ENCODE data around the gene B4GALT1.
A peak's percentile ranks its signal among the peaks of the same experiment; 100 is the strongest.
"Not testable (repeated sequence)": the region's sequence is repeated elsewhere in the genome, so short reads cannot be mapped to it uniquely, and the experiment has no call there.

B4GALT1 gene

GRCh38 chr9:33101104-33101951 is 65.8 kb downstream of the B4GALT1 start:
- peak; percentile 50 for DNase-seq (ENCODE audit: low spot score)

GRCh38 chr9:33099754-33100153 is 67.4 kb downstream of the B4GALT1 start:
- no peak for DNase-seq (ENCODE audit: low spot score)

GRCh38 chr9:33097192-33097591 is 69.9 kb downstream of the B4GALT1 start:
- DNase-seq (ENCODE audit: low spot score): no peak

DNA sequence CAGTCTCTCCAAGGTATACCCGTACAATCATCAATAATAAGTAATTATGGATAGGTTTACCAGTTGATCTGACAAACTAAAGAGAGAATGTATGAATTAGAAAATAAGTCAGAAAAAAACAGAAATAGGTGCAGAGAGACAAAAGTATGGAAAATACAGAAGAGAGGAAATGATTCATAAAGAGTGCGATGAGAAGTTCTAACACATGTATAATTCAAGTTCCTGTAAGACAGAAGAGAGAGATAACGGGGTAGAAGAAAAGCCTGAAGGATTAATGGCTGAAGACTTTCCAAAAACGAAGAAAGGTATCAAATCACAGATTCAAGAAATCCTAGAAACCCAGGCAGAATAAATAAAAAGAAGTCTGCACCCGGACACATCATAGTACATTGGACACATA is 74.5 kb downstream of the B4GALT1 start:
- DNase-seq (ENCODE audit: low spot score): no peak

GRCh38 chr9:33085672-33086071 is 81.5 kb downstream of the B4GALT1 start:
- not testable (repeated sequence) for DNase-seq (ENCODE audit: low spot score)

DNA sequence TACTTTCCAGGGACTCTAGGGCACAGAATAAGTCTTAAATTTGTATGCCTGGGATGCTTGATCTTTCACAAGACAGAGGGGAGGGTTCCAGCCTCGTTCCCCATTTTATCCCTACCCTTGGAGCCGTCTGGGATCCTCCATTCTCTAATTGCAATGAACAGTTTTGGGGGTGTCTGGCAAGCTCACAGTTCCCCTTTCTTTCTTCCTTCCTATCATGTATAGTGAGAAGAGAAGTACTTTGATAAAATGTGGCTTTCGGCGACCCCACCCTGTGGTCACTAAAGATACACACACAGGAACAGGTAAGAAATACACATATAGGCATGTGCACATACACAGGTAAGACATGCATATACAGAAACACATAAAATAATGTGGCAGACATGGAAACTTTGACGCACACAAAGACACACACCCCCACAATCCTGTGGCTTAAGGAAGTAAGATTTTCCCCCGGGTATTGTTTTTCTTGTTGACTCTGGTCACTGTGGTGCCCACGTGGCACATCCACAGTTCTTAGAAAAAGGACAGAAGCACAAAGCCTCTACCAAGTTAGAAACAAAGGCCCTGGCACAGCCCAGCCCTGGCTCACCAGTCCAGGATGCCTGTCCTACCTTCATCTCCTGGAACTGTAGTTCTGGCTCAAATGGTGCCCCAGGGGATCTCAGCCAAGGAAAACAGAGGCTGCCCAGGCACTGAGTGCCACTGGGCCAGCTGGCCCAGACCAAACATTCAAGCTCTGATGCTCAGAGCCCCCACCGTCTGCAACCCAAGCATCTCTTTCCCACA is 84.4 kb downstream of the B4GALT1 start:
- DNase-seq (ENCODE audit: low spot score): no peak

- no peak for DNase-seq (ENCODE audit: low spot score)
These were observed 85.0 kb downstream of the B4GALT1 start for GRCh38 chr9:33082128-33082527.

DNA sequence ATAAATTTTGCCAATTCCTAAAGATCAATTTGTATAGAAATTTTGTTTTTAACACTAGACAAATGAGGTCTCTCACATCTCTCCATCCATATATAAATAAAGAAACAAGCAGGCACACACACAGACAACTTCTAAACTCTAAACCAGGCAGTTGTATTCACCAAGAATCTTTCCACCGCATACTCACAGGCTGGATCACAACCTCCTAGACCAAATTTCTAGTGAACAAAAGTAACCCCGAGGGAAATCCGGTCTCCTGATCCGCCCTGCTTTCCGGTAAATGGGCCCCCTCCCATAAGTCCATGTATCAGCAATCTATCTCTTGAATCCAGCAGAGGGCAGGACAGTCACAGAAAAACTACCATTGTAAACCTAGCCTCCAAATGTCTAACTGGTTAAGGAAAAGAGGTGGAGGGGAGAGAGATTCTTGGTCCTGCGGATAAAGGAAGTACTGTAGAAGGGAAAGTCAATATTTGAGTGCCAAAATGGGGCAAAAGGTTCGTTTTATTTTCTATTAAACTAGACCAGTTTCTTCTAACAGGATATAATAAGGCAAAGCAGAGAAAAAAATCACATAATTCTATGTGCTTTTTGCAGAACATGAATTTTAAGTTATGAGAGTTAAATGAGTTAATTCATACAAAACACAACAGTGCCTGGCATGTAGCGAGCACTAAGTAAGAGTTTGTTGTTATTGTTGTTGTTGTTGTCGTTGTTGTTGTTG is 85.8 kb downstream of the B4GALT1 start:
- DNase-seq (ENCODE audit: low spot score): peak; percentile 92

GRCh38 chr9:33080534-33080933 is 86.6 kb downstream of the B4GALT1 start:
- DNase-seq (ENCODE audit: low spot score): no peak

DNA sequence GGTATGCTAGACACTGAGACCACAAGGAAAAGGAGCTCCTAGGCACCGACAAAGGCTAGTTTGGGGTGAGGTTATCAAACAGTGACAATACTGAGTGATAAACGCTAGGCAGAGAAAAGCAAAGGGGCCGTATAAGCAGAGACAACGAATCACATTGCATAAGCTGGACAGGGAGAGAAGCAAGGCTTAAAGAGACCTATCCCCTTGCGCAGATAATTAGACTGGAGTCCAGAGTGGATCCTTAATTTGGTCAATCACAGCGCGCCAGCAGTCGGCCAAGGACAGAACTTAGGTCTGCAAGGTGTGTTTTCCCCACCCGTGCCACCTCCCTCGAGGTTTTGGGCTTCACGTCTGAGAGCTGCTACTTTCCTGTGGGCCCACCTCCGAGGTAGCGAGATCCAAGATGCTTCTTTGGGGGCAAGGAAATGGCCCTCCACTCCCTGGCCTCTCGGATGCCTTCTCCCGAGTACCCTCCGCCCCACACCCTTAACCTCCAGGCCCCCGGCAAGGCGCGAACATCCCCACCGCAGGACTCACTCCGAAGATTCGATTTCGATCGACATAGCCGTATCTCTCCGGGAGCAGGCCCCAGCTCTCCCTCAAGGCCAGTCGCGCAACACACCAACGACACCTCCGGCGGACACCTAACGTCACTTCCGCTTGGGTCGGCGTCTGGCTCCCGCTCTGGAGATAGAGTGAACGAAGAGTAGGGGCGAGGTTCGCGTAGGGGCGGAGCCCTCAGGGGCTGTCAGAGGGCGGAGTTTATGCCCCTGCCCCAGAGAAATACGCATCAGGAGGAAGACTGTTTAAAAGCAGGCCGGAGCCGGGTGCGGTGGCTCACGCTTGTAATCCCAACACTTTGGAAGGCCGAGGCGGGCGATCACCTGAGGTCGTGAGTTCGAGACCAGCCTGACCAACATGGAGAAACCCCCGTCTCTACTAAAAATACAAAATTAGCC is 90.8 kb downstream of the B4GALT1 start, which contains the start of gene SMU1:
TSS of gene SMU1 (minus strand) at position 629 of the 959 bp plus-strand sequence. CDS start at position 563, 66 bp downstream.
- peak; percentile 98 for DNase-seq (ENCODE audit: low spot score)

GRCh38 chr9:33068991-33069390 is 98.1 kb downstream of the B4GALT1 start:
- no peak for DNase-seq (ENCODE audit: low spot score)

DNA sequence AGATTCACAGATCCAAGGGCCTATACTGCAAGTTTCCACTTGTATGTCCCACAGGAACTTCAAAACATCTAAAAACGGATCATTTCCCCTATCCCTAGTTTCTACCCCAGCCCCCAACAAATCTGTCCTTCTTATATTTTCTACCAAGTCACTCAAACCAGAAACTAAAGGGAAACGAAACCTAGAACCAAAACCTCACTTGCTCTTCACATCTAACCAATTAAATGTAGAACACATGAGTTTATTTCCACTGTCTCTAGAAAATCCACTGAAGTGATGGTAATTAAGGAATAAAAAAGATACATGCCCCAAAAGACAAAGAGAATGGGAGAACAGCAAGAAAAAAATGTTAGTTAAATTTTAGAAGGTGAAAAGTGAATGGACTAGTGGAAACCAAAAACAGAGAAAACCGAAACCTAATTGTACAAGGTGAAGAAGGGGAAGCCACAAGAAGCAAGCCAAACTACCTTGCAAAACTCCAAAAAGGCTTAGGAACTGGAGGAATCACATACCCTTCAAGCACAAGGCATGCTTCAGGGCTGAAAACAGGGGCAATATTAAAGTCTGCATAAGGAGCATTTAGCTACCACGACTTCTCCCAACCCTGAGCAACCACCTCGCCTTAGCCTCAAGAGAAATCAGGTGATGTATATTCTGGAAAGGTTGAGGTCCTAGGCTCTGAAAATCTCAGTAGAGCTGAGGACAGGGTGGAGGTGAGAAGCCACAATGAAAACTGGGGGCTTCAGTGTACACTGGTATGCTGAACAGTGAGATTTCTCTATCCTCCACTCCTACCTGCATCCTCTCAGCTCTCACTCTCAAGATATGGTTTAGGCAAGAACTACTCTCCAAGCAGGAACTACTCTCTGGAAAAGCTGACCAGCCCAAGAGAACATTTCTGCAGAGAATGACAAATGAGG is 101.7 kb downstream of the B4GALT1 start:
- no peak for DNase-seq (ENCODE audit: low spot score)

All from RKO (cell line).